Measurements from ENCODE around the gene VAV2.

VAV2 gene

GRCh38 chr9:133791735-133792649, 200.1 kb downstream of the VAV2 start:
- DNase-seq: no peak

- no peak for DNase-seq
These were observed 201.1 kb downstream of the VAV2 start for GRCh38 chr9:133791069-133791468.

- DNase-seq: no peak
These were observed 202.3 kb downstream of the VAV2 start for GRCh38 chr9:133789778-133790177.

- no peak for DNase-seq
These were observed 203.1 kb downstream of the VAV2 start for GRCh38 chr9:133788819-133789717.

GRCh38 chr9:133788045-133788818, 203.9 kb downstream of the VAV2 start:
- DNase-seq: no peak

GRCh38 chr9:133787754-133788025, 204.4 kb downstream of the VAV2 start:
- peak; percentile 93 for DNase-seq

- DNase-seq: no peak
These were observed 205.0 kb downstream of the VAV2 start for GRCh38 chr9:133786907-133787753.

- DNase-seq: no peak
These were observed 205.8 kb downstream of the VAV2 start for GRCh38 chr9:133786371-133786753.

GRCh38 chr9:133785753-133786370, 206.3 kb downstream of the VAV2 start:
- no peak for DNase-seq

GRCh38 chr9:133784731-133785561, 207.2 kb downstream of the VAV2 start:
- no peak for DNase-seq

GRCh38 chr9:133783331-133783731, 208.8 kb downstream of the VAV2 start:
- no peak for DNase-seq

GRCh38 chr9:133782157-133783130, 209.7 kb downstream of the VAV2 start:
- peak; percentile 88 for DNase-seq

GRCh38 chr9:133781828-133782135, 210.3 kb downstream of the VAV2 start:
- DNase-seq: no peak

- DNase-seq: no peak
These were observed 210.9 kb downstream of the VAV2 start for GRCh38 chr9:133780962-133781827.

- no peak for DNase-seq
These were observed 211.6 kb downstream of the VAV2 start for GRCh38 chr9:133780404-133780945.

GRCh38 chr9:133779516-133780403, 212.4 kb downstream of the VAV2 start:
- no peak for DNase-seq

- DNase-seq: no peak
These were observed 213.0 kb downstream of the VAV2 start for GRCh38 chr9:133779081-133779480.

All from islet precursor cell (in vitro differentiated cells).